GM12878 (cell line): ENCODE measurements around the gene DMRTA2. TPM values are rescaled to one million over a fixed set of nuclear protein-coding genes. Genes with fewer than 3 reads are reported as not detected.
A peak's percentile ranks its signal among the peaks of the same experiment; 100 is the strongest.

Experiments
- BCLAF1 ChIP-seq: fragments of 450-650 bp; IDR thresholded peaks from 2 replicates; pipeline ENCODE4 v1.6.1; 2017; ENCODE audit warnings: antibody characterized with exemption, mild to moderate bottlenecking, moderate library complexity
- RAD21 ChIP-seq: IDR thresholded peaks from 2 replicates; pipeline ENCODE4 v1.6.1; 2011; ENCODE audit warnings: mild to moderate bottlenecking, low read depth, low read length, moderate library complexity; ENCODE audit not compliant: insufficient read depth
- ZZZ3 ChIP-seq: IDR thresholded peaks from 2 replicates; pipeline ENCODE4 v1.6.1; 2011; ENCODE audit warnings: low read depth; ENCODE audit not compliant: control insufficient read depth, insufficient read length
- polyA plus RNA-seq, 11 experiments: library from polyadenylated mRNA; depleted of rRNA in 4 of 11; unstranded in 6 of 11; stranded (reverse) in 5 of 11; fragments of >200 nt; fragmentation: Nextera tagmentation in 4 of 11; fragmentation: Illumina TruSeq in 1 of 11; extraction: Ambion mirVana in 4 of 11; extraction: Trizol in 1 of 11; gene quantifications; 1 replicate in 1 of 11; 2 replicates in 10 of 11; pipeline versions ENCODE4 v1.2.1 to v1.2.3, GENCODE V29; 2011 to 2016; ENCODE audit warnings: inconsistent platforms in 2 of 11, missing spikeins in 2 of 11, low read depth in 1 of 11
- total RNA-seq, 4 experiments: library from RNA; depleted of rRNA in 3 of 4; stranded (reverse); fragments of >200 nt in 3 of 4; fragmentation: Illumina TruSeq in 1 of 4; extraction: Trizol in 1 of 4; gene quantifications; 2 replicates each; pipeline versions ENCODE4 v1.2.1 to v1.2.3, GENCODE V29; 2013 to 2021

DMRTA2 gene
- total and polyA plus RNA-seq, 10 of the 15 experiments (the other 5 are each of a cell fraction or from before 2014, with no cell fraction given): not detected

DNA sequence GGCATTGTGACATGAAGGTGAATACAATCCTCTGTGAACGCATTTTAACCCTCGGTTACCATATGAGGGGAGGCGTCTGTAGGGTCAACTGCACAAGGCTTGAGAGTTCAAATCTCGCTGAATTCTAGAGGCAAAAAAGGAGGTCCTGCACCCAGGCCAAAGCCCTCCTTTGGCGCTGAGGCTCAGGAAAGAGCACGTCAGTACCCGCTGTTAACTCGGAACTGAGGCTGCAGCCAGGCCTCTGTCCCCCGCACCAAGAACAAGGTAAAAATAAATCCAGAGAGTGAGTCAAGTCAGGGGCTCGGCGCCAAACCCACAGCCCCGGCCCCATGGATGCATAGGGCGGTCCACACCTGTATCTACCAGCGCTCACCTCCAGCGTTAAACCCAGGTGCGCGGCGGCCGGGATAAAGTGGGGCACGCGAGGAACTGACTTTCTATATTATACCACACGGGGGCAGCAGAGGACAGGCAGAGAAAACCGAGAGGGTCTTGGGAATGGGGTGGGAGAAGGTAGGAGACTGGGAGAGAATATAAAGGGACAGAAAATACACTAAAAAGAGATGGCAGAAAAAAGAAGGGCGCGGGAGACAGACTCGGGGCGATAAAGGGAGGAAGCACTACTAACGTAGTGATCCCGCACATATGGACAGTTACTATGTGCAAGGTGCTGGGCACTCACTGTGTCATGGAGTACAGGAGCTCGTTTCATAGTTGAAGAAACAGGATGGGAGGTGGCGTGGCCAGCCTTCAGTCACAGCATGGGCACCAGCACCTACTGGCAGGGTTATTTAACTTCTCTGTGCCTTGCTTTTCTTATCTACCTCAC, 54.9 kb downstream of the DMRTA2 start (continued):
- TF ChIP-seq ZZZ3 (no peak), BCLAF1 (no peak), RAD21 (peak; percentile 91)
